ENCODE measurements around the gene MAP3K13. TPM values are rescaled to one million over a fixed set of nuclear protein-coding genes. Genes with fewer than 3 reads are reported as not detected.
"Not testable (repeated sequence)": the region's sequence is repeated elsewhere in the genome, so short reads cannot be mapped to it uniquely, and the experiment has no call there.

The MAP3K13 gene
- total RNA-seq, 1 donor from 2014 or later, result 11.9 TPM

DNA sequence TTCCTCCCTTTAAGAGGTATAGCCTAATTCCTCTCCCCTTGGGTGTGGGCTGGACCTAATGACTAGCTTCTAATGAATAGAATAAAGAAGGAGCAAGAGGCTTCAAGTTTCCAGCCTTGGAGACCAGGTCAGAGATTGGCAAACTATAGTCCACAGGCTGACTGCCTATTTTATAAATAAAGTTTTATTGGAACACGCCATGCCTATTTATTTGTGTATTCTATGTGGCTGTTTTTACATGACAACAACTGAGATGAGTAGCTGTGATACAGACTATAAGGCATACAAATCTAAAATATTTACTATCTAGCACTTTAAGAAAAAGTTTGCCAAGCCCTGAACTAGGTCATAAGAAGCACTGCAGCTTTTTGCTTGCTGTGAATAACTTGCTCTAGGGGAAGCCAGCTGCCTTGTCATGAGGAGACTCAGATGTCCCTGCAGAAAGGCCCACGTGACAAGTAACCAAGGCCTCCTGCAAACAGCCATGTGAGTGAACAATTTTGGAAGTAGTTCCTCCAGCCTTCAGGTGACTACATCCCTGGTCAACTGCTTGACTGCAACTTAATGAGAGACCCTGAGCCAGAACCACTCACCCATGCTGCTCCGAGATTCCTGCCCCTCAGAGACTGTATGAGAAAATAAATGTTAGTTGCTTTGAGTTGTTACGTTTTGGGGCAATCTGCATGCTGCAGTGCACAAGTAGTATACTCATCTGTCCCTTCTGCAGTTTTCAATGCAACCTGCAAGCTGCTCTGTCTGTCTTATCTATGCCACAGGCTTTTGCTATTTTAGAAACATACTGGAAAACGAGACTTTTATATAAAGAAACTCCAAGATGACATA, 21.1 kb upstream of the MAP3K13 start:
- DNase-seq, result no peak

DNA sequence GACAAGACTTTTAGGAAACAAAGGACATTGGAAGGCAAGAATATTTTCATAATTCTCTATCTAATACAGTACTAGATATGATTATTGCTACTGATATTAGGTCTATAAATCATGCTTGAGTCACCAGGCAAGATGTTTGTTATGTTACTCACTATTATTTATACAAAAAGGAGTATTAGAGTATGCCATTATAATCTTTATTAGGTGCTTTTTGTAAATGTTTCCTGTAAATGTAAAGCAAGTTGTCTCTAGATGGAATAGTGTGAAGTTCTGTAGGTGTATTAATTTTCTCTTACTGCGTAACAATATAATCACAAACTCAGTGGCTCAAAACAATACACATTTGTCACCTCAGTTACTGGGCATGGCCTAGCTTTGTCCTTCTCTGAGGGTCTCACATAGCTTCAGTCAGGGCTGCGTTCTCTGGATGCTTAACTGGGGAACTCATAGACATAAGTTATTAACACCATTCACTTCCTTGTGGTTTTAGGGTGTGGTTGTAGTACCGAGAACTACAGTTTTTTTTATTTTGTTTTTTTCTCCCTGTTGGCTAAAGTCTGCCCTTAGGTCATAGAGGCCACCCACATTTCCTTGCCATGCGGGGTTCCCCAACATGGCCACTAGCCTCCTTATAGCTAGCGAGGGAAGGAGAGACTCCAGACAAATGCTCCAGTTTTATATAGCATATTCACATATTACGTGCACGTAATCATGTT, 20.3 kb upstream of the MAP3K13 start:
- no peak for DNase-seq

DNA sequence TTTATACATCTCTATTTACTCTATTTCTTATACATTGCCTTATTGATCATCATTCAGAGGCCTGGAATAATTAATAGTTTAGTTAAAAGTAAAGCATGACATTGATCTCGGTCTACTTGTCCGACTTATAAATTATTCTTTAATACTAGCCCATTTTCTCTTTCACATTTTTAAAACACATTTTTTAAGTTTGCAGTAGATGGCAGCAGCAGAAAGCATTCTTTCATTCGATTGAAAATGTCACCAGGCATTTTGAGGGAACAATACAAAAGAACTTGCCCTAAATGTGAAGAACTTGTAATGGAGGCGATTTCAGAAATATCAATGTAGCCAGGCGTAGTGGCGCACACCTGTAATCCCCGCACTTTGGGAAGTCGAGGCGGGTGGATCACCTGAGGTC, 15.5 kb upstream of the MAP3K13 start:
- no peak for DNase-seq

DNA sequence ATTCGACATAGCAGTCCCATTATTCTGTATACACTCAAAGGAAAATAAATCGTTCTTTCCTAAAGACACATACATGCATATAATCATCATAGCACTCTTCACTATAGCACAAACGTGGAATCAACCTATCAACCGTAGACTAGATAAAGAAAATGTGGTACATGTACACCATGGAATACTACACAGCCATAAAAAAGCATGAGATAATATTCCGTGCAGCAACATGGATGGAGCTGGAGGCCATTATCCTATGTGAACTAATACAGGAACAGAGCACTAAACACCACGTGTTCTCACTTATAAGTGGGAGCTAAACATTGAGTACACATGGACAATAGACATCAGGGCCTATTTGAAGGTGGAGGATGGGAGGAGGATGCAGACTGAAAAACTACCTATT, 12.1 kb upstream of the MAP3K13 start:
- no peak for DNase-seq

DNA sequence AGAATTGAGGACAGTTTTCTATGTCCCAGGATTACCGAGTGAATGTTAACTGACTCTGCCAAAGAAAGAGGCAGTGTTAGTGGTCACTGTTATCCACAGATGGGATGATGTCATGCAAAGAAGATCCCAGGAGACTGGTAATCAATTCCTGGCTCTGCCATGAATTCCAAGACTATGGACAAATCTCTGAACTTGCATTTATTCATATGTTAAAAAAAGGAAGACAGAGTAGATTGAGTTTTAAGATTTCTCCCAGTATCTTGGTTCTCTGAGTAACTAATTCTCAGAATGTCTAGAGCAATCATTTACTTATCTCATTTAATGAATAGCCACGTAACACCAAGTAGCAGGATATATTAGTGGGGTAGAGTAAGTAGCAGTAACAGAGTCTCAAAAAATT, 11.5 kb upstream of the MAP3K13 start:
- DNase-seq, result no peak

DNA sequence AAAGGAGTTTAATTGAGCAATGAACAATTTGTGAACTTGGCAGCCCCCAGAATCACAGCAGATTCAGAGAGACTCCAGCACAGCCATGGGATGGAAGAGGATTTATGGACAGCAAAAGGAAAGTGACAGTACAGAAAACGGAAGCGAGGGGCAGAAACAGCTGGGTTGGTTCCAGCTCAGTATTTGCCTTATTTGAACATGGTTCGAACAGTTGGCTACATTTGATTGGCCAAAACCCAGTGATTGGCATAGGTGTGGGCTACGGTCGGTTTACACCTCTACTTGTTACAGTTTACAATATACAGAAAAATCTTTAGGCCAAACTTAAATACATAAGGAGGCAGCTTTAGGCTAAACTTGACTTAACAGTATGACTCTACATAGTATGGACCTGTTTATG, 9.7 kb upstream of the MAP3K13 start:
- no peak for DNase-seq

DNA sequence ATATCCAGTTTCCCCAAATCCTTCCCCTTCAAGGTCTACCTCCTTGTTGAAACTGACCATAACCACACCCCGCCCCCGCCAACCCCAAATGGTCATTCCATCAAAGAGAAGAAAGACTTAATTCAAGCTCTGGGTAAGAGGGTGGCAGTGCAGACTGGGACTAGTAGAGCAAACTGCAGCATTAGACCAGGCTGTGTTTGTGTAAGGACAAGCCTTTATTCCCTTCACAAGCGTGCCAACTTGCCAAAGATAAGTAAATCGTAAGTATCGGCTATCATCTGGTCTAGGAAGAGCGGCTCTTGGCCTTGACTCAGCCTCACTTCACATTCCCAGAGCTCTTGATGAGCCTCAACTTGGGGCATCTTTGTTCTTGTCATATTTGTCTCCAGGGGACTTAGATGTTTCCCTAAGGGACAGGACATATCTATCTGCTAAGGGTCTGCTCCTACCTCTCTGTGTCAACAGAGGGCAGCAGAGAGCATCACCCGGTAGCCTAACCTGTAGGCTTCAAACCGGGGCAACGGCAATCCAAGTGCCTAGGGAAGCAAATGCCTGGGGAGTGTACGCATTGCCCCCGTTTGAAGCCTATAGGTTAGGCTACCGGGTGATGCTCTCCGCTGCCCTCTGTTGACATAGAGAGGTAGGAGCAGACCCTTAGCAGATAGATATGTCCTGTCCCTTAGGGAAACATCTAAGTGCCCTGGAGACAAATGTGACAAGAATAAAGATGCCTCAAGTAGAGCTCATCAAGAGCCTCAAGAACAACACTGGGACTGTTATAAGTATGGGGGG, 8.9 kb upstream of the MAP3K13 start:
- peak; percentile 80 for DNase-seq

DNA sequence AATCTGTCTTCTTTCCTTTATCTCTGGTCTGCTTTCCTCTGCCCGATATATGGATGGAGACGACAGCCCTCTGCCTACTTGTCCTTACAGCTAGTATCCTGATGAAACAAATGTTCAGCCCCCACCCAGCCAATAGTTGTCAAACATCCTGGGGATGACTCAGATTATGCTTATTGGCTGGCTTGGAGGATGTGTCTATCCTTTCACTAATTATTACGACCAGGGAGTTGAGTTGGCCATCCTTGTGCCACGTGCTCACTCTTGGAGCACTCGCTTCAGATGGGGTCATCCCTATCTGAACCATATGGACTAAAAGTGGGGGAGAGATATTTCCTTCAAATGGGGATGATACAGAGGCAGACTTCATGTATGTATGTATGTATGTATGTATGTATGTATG, 6.4 kb upstream of the MAP3K13 start:
- no peak for DNase-seq

DNA sequence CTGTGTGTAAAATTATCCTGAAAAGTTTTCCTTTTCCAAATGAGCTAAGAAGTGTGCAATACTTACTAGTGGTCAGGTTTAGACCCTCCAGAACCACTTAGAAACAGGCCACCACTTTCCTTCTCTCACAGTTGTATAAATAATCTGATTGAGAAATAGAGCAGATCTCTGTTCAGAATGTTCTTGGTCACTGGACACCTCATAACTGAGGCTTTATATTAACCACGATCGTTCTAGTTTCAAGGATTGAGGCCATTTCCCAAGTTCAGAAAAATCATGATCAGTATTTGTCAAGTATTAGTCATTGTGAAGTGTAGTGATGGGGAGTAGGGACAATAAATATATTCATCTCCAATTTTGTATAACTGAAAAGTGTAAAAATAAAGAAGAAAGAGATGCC, 1.0 kb upstream of the MAP3K13 start:
- no peak for DNase-seq

DNA sequence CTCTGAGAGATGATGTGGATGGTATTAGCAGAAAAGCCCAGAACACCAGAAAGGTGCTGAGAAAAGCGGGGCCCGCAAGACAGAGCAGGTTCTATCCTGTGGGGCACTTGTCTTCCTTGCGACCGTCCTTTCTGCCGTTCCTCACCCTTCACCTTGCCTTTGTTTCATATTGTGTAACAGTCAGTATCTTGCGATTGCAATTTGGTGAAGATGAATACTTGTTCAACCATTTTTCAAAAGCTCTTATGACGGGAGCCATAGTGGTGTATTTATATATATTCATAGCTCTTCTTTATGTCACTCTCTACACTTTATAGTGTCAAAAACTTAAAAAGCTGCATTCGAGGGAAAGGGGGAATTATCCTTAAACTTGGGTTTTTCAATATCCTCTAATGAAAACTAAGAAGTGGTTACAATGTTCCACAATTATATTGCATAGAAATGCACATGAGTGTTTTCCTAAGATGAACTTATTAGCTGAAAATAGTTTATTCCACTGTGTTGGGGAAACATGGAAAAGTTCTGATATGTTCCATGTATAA, 797 bp downstream of the MAP3K13 start:
- DNase-seq, result no peak

DNA sequence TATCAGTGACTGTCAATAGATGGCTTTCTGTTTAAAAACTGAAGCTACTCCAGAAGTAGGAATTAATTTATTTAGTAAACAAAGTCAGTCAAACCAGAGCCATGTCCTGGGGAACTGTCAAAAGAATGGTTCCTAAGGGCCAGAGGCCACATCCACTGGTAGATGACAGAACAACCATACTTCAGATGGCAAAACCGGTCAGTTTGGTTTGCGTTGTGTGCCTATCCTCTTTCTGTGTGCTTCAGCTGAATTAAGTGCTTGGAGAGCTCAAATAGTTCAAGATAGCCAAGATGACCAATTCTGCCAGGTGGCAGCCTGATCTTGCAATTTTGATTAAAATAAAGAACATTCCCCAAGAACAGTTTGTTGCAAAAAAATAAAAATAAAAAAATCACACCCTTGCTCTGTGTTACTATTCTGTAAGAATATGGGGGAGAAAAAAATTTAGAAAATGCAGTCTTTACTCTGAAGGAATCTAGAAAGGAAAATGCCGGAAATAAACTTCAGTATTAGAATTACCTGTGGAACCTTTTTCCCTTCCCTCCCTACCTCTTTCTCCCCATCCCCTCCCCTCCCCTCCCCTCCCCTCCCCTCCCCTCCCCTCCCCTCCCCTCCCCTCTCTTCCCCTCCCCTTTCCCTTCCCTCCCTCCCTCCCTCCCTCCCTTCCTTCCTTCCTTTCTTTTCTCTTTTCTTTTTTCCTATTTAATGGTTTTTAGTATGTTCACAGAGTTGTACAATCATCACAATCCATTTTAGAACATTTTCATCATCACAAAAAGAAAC, 2.5 kb downstream of the MAP3K13 start:
- no peak for DNase-seq

DNA sequence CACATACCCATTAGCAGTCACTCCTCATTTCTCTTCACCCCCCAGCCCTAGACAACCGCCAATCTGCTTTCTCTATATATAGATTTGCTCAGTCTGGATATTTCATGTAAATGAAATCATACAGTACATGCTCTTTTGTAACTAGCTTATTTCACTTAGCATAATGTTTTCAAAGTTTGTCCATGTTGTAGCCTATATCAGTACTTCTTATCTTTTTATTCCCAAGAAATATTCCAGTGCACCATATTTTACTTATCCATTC, 3.1 kb downstream of the MAP3K13 start:
- no peak for DNase-seq

DNA sequence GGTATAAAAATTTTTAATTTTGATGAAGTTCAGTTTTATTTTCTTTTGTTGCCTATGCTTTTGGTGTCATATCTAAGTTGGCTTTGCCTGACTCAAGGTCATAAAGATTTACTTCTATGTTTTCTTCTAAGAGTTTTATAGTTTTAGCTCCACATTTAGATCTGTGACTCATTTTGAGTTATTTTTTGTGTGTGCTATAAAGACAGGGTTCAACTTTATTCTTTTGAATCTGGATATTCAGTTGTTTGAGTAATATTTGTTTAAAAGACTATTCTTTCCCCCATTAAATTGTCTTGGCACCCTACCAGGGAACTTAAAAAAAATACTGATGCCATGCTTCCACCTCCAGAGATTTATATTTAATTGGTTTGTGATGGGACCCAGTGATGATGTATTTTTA, 4.0 kb downstream of the MAP3K13 start:
- no peak for DNase-seq

DNA sequence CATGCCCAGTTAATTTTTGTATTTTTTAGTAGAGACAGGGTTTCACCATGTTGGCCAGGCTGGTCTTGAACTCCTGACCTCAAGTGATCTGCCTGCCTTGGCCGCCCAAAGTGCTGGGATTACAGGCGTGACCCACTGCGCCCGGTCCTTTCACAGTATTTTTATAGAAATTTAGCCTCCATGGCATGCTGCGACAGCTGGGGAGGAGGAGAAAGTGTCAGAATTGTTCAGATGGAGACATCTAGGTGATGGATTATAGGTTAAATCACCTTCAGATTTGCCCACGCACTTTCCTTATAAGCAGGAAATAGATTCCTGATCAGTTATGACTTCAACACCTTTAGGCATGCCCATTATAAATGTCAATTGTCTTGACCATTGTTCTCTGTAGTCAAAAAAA, 7.4 kb downstream of the MAP3K13 start:
- not testable (repeated sequence) for DNase-seq

DNA sequence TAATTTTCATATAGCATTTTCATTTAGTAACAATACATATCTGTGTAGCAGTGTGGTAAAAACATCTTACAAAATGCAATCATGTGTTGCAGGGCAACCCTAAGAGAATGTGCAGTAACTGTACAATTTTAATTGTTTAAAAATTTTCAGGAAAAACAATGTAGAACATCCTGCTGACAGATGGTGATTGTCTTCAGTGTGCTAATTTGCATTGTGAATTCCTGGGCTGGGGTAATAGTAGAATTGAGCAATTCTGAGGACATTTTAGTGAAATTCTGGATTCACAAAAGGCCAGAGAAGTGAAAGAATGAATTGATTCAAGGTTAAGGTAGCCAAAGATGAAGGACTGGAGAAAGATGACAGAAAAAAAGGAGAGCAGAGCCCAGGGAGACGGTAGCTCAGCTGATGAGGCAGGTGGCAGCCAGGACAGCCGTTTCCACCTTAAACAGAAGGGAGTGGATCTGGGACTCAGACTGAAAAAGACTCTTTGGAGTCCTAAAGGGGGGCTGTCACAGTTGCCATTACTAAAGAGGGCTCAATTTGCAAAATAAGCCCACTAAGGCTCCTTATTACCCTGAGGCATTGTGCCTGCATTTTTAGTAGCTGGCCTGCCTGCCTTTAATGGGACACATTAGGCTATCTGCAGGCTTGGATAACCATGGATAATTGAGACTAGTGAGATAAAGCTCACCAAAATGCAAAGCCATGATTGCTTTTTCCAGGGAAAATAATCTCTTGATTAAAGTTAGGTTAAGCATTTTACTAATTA, 8.6 kb downstream of the MAP3K13 start:
- no peak for DNase-seq

DNA sequence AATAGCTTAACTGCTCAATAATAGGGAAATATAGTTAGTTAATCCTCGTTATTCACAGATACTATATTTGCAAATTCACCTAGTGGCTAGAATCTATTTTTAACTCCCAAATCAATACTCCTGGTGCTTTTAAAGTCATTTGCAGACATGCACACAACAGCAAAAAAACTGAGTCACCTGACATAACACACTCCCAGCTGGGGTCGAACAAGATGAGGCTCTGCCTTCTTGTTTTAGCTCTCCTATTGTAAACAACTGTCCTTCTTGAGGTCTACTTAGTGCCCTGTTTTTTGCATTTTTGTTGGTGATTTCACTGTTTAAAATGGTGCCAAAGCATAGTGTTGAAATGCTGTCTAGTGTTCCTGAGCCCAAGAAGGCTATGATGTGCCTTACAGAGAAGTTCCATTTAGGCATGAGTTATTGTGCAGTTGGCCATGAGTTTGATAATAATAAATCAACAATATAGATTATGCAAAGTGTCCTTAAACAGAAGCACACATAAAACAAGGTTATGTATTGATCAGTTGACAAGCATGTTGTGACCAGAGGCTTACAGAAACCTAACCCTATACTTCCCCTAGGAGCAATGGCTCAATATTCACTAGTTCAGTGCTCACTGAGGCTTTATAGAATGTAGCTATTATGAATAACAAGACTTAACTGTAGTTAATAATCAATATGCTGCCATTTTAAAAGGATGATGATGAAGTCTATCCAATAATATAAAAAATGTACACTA, 18.6 kb downstream of the MAP3K13 start:
- no peak for DNase-seq

DNA sequence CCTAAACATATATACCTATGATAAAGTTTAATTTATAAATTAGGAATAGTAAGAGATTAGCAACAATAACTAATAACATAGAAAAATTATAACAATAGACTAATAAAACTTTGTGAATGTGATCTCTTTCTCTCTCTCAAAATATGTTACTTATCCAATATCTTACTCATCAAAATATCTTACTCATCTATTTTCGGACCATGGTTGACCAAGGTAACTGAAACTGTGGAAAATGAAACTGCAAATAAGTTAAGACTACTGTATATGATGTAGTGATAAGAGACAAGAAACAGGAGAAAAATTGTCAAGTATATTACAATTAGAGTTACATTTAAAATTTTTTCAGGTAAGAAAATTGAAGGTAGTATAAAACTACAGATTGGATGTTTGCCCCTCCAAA, 19.2 kb downstream of the MAP3K13 start:
- DNase-seq, result no peak

DNA sequence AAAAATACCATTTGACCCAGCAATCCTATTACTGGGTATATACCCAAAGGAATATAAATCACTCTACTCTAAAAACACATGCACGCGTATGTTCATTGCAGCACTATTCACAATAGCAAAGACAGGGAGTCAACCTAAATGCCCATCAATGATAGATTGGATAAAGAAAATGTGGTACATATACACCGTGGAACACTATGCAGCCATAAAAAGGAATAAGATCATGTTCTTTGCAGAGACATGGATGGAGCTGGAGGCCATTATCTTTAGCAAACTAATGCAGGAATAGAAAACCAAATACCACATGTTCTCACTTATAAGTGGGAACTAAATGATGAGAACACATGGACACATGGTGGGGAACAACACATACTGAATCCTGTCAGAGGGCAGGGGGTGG, 23.6 kb downstream of the MAP3K13 start:
- not testable (repeated sequence) for DNase-seq

DNA sequence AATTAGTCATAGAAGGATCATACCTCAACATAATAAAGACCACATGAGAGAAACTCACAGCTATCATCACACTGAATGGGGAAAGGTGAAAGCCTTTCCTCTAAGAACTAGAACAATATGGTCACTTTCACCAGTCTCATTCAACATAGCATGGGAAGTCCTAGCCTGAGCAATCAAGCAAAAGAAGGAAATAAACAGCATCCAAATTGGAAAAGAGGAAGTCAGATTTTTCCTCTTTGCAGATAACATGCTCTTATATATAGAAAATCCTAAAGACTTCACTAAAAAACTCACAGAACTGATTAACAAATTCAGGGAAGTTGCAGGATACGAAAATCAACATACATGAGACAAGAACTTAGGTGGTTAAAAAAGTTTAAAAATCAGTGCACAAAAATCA, 24.7 kb downstream of the MAP3K13 start:
- no peak for DNase-seq

DNA sequence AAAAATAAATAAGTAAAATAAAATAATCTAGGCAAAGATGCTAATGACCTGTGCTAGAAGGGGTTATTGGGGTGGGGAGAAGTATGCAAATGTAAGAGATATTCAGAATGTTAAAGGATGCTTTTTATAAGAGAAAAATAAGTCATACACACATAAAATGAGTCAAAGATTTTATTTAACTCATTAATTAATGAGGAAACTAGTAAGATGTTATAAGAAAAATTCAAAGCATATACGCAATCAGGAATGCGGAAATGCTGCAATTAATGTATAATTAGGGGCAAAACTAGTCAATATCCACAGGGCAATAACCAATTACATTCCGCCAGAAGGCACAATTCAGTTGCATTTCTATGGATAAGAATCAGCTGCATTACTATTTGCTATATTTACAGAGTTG, 30.1 kb downstream of the MAP3K13 start:
- no peak for DNase-seq

DNA sequence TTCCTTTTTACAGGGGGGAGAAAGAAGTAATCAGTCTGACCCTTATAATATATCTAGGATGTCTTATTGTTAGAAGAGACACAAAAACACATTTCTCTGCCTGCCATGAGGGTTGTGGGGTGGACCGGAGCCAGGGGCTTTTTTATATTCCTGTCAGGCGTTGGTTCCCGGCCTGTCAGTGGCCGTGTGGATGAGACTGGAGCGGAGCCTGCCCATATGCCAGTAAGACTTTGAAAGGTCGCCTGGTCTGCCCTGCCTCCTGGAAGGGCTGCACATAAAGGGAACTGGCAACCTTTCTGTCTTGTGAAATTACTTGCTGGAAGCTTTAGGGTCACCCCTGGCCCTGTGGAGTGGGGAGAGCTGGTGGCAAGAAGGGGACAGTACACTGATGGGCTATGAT, 34.7 kb downstream of the MAP3K13 start:
- DNase-seq, result no peak
